Karpas-422 (cell line): ENCODE data around the gene IL15. TPM values are rescaled to one million over a fixed set of nuclear protein-coding genes. Genes with fewer than 3 reads are reported as not detected.
"Not testable (repeated sequence)": the region's sequence is repeated elsewhere in the genome, so short reads cannot be mapped to it uniquely, and the experiment has no call there.

ENCODE experiments used
- DNase-seq: peaks from one replicate; pipeline ENCODE4 v3.0.0-alpha.2; 2015
- H2AFZ ChIP-seq: fragments of 200-600 bp; sonication (generic); 2 replicates; pipeline ENCODE4 v1.6.1; 2014; ENCODE audit warnings: antibody characterized with exemption, low read length, mixed read lengths
- H3K27ac ChIP-seq: fragments of 200-600 bp; sonication (generic); 2 replicates; pipeline ENCODE4 v1.5.1; 2014; ENCODE audit warnings: mild to moderate bottlenecking, low read length, moderate library complexity
- H3K27me3 ChIP-seq: fragments of 200-600 bp; sonication (generic); 2 replicates; pipeline ENCODE4 v1.6.1; 2014; ENCODE audit warnings: low read length, mixed read lengths
- H3K36me3 ChIP-seq: fragments of 200-600 bp; sonication (generic); 2 replicates; pipeline ENCODE4 v1.6.1; 2014; ENCODE audit warnings: low read length, mixed read lengths; ENCODE audit not compliant: insufficient read depth
- H3K4me1 ChIP-seq: fragments of 200-600 bp; sonication (generic); 2 replicates; pipeline ENCODE4 v1.6.1; 2014; ENCODE audit warnings: mild to moderate bottlenecking, low read length, mixed read lengths
- H3K4me2 ChIP-seq: fragments of 200-600 bp; sonication (generic); 2 replicates; pipeline ENCODE4 v1.6.1; 2014; ENCODE audit warnings: low read length, low read depth, mild to moderate bottlenecking; ENCODE audit not compliant: poor library complexity, severe bottlenecking
- H3K4me3 ChIP-seq: fragments of 200-600 bp; sonication (generic); 2 replicates; pipeline ENCODE4 v1.5.1; 2014; ENCODE audit warnings: mild to moderate bottlenecking, antibody characterized with exemption, low read length, mixed read lengths
- H3K79me2 ChIP-seq: fragments of 200-600 bp; sonication (generic); 2 replicates; pipeline ENCODE4 v1.6.1; 2014; ENCODE audit warnings: mild to moderate bottlenecking, low read length, mixed read lengths
- H3K9ac ChIP-seq: fragments of 200-600 bp; sonication (generic); 2 replicates; pipeline ENCODE4 v1.6.0; 2014; ENCODE audit warnings: low read length
- H3K9me2 ChIP-seq: fragments of 200-600 bp; sonication (generic), shearing (Covaris generic); replicated peaks from 2 replicates; pipeline ENCODE4 v1.6.0; 2014; ENCODE audit warnings: mild to moderate bottlenecking, low read length, moderate library complexity; ENCODE audit not compliant: insufficient read depth
- H3K9me3 ChIP-seq: fragments of 300-700, 200-600 bp; sonication (generic); 2 replicates; pipeline ENCODE4 v1.6.1; 2014; ENCODE audit warnings: low read length, mixed read lengths
- H4K20me1 ChIP-seq: fragments of 200-600 bp; sonication (generic); 2 replicates; pipeline ENCODE4 v1.6.1; 2014; ENCODE audit warnings: mild to moderate bottlenecking, antibody characterized with exemption, low read length, low read depth; ENCODE audit not compliant: insufficient read depth
- total RNA-seq: library from RNA; depleted of rRNA; stranded (reverse); fragments of >200 nt; shearing (Covaris generic); gene quantifications from 2 replicates; pipeline ENCODE4 v1.2.3, GENCODE V29; 2014; ENCODE audit warnings: low replicate concordance

Gene IL15
- total RNA-seq, 1 experiment from 2014 or later, result not detected

GRCh38 chr4:141669501-141669900 is 33.1 kb downstream of the IL15 start:
- no peak for DNase-seq
- Histone ChIP-seq H3K27ac (no peak overlapping the region), H3K36me3 (no peaks in the 10 kb centered on the region), H3K79me2 (no peaks in the 10 kb centered on the region), H3K4me1 (no peaks in the 10 kb centered on the region), H3K4me2 (no peak overlapping the region), H2AFZ (no peak overlapping the region), H4K20me1 (no peaks in the 10 kb centered on the region), H3K9me3 (peaks cover 5% of the 10 kb centered on the region), H3K9ac (no peak overlapping the region), H3K27me3 (no peaks in the 10 kb centered on the region), H3K9me2 (no peaks in the 10 kb centered on the region), H3K4me3 (no peak overlapping the region)

GRCh38 chr4:141675384-141675783 is 39.0 kb downstream of the IL15 start:
- no peaks in the 10 kb centered on the region for H3K4me1 ChIP-seq
- H2AFZ ChIP-seq, result no peak overlapping the region
- no peak overlapping the region for H3K4me3 ChIP-seq
- no peaks in the 10 kb centered on the region for H3K36me3 ChIP-seq
- H3K79me2 ChIP-seq, result no peaks in the 10 kb centered on the region
- no peaks in the 10 kb centered on the region for H4K20me1 ChIP-seq
- no peak overlapping the region for H3K9ac ChIP-seq
- H3K4me2 ChIP-seq, result no peak overlapping the region
- no peak overlapping the region for H3K27ac ChIP-seq
- H3K9me2 ChIP-seq, result no peaks in the 10 kb centered on the region
- H3K27me3 ChIP-seq, result no peaks in the 10 kb centered on the region
- H3K9me3 ChIP-seq, result peaks cover 9% of the 10 kb centered on the region; the same call in 1 of the 2 replicates
- no peak for DNase-seq

DNA sequence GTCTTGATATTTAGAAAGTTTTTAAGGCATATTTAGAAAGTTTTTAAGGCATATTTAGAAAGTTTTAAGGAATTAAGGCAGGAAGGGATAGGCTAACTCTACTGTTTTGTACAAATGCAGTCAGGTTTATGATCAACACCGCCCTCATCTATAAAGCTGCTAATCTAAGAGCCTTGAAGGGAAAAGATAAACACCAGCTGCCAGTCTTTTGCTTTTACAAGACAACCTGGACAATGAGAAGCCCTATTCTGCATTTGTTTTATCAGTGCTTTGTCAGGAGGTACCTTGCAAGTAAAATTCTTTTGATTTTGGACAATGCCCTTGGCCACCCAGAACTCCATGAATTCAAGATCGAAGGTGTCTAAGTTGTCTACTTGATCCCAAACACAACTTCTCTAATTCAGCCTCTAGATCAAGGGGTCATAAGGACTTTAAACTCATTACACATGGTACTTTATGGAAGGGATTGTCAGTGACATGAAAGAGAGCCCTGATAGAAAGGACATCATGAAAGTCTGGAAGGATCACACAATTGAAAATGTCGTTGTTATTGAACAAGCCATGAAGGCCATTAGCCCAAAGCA is 39.8 kb downstream of the IL15 start:
- Histone ChIP-seq H3K4me2 (no peak overlapping the region), H3K9ac (no peak overlapping the region), H3K36me3 (no peaks in the 10 kb centered on the region), H3K4me1 (no peaks in the 10 kb centered on the region), H2AFZ (no peak overlapping the region), H4K20me1 (no peaks in the 10 kb centered on the region), H3K9me2 (no peaks in the 10 kb centered on the region), H3K4me3 (no peak overlapping the region), H3K79me2 (no peaks in the 10 kb centered on the region), H3K27me3 (no peaks in the 10 kb centered on the region), H3K27ac (no peak overlapping the region), H3K9me3 (peaks cover 9% of the 10 kb centered on the region; the same call in 1 of the 2 replicates)
- no peak for DNase-seq

DNA sequence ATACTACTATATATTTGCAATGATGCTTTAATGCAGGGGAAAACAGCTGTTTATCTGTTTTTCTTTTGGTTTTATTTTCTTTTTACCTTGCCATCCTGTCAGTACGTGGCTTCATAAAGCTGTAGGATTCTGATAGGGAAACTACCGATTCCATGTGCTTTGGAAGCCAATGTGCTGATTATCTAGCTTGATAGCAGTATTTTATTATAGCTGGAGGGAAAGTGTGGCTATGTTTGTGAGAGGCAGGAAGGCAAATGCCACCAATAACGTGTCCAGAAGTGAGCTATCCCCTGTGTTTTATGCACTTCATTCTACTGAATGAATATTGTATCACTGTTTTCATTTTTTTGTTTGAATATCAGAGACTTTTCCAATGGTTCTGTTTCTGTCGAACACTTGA is 43.7 kb downstream of the IL15 start:
- Histone ChIP-seq H2AFZ (no peak overlapping the region), H3K79me2 (no peaks in the 10 kb centered on the region), H3K9me2 (no peaks in the 10 kb centered on the region), H3K4me3 (no peak overlapping the region), H3K9ac (no peak overlapping the region), H3K27ac (no peak overlapping the region), H3K9me3 (peaks cover 8% of the 10 kb centered on the region; the same call in 1 of the 2 replicates), H4K20me1 (no peaks in the 10 kb centered on the region), H3K4me1 (no peaks in the 10 kb centered on the region), H3K4me2 (no peak overlapping the region), H3K36me3 (no peaks in the 10 kb centered on the region), H3K27me3 (no peaks in the 10 kb centered on the region)
- DNase-seq, result no peak

DNA sequence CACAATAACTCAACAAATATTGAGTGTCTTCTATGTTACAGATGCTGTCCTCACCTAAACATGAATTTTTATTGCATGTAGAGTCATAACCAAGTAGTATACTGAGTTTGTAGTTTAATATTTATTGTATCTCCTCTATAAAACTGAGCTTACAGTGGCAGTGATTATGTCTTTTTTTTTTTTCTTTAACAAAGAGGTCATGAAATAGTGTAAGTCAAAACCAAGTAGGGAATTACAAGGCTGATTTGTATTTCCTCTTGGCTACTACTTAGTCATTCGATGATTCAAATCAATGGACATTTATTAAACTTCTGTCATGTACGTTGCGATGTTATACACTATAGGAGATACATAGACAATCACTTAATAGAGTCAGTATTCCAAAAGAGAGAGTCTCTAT is 48.4 kb downstream of the IL15 start:
- H4K20me1 ChIP-seq, result no peaks in the 10 kb centered on the region
- H3K9me2 ChIP-seq, result no peaks in the 10 kb centered on the region
- H2AFZ ChIP-seq, result no peak overlapping the region
- no peaks in the 10 kb centered on the region for H3K4me1 ChIP-seq
- H3K27ac ChIP-seq, result no peak overlapping the region
- no peaks in the 10 kb centered on the region for H3K27me3 ChIP-seq
- H3K4me2 ChIP-seq, result no peak overlapping the region
- no peaks in the 10 kb centered on the region for H3K36me3 ChIP-seq
- DNase-seq, result no peak
- peaks cover 15% of the 10 kb centered on the region for H3K9me3 ChIP-seq
- no peaks in the 10 kb centered on the region for H3K79me2 ChIP-seq
- no peak overlapping the region for H3K4me3 ChIP-seq
- H3K9ac ChIP-seq, result no peak overlapping the region

GRCh38 chr4:141686146-141686775 is 49.9 kb downstream of the IL15 start:
- Histone ChIP-seq H2AFZ (no peak overlapping the region), H3K36me3 (no peaks in the 10 kb centered on the region), H3K4me3 (no peak overlapping the region)

GRCh38 chr4:141686879-141687278 is 50.5 kb downstream of the IL15 start:
- no peak overlapping the region for H3K27ac ChIP-seq
- DNase-seq, result no peak
- H3K4me3 ChIP-seq, result no peak overlapping the region
- no peaks in the 10 kb centered on the region for H4K20me1 ChIP-seq
- no peaks in the 10 kb centered on the region for H3K36me3 ChIP-seq
- no peaks in the 10 kb centered on the region for H3K27me3 ChIP-seq
- H3K4me1 ChIP-seq, result no peaks in the 10 kb centered on the region
- H3K9ac ChIP-seq, result no peak overlapping the region
- H3K9me2 ChIP-seq, result no peaks in the 10 kb centered on the region
- peaks cover 11% of the 10 kb centered on the region for H3K9me3 ChIP-seq
- H3K79me2 ChIP-seq, result no peaks in the 10 kb centered on the region
- H2AFZ ChIP-seq, result no peak overlapping the region
- no peak overlapping the region for H3K4me2 ChIP-seq

More at GRCh38 chr4:141686146-141686775, 49.9 kb downstream of the IL15 start:
- no peaks in the 10 kb centered on the region for H4K20me1 ChIP-seq
- no peak overlapping the region for H3K4me2 ChIP-seq
- H3K4me1 ChIP-seq, result no peaks in the 10 kb centered on the region
- no peak overlapping the region for H3K27ac ChIP-seq
- no peak for DNase-seq
- H3K27me3 ChIP-seq, result no peaks in the 10 kb centered on the region
- H3K79me2 ChIP-seq, result no peaks in the 10 kb centered on the region
- H3K9ac ChIP-seq, result no peak overlapping the region
- peaks cover 15% of the 10 kb centered on the region for H3K9me3 ChIP-seq
- no peaks in the 10 kb centered on the region for H3K9me2 ChIP-seq

GRCh38 chr4:141689726-141690296 is 53.4 kb downstream of the IL15 start:
- not testable (repeated sequence) for H3K36me3 ChIP-seq, H3K4me1 ChIP-seq, H3K4me3 ChIP-seq, H3K4me2 ChIP-seq, H4K20me1 ChIP-seq, H3K27me3 ChIP-seq, H3K9ac ChIP-seq, DNase-seq, H3K79me2 ChIP-seq, H3K9me2 ChIP-seq, H2AFZ ChIP-seq, H3K27ac ChIP-seq
- H3K9me3 ChIP-seq, result peaks cover 11% of the 10 kb centered on the region; the same call in 1 of the 2 replicates
